H7 (cell line): ENCODE measurements around the gene FGFBP3. TPM values are rescaled to one million over a fixed set of nuclear protein-coding genes. Genes with fewer than 3 reads are reported as not detected.

Experiments used
- DNase-seq: peaks from one replicate; pipeline ENCODE4 v3.0.0; 2012
- H3K27me3 ChIP-seq: 2 replicates; pipeline ENCODE4 v1.6.0; 2011; ENCODE audit warnings: mild to moderate bottlenecking, low read length; ENCODE audit not compliant: control insufficient read depth, insufficient read depth
- H3K36me3 ChIP-seq: replicated peaks from 2 replicates; pipeline ENCODE4 v1.5.1; 2011; ENCODE audit warnings: low read length; ENCODE audit not compliant: control insufficient read depth, insufficient read depth
- H3K4me3 ChIP-seq: 2 replicates; pipeline ENCODE4 v1.5.1; 2011; ENCODE audit warnings: low read depth, mild to moderate bottlenecking, control low read depth, low read length, moderate library complexity; ENCODE audit not compliant: insufficient read depth
- total RNA-seq: library from RNA; depleted of rRNA; stranded (reverse); fragments of >200 nt; shearing (Covaris generic); gene quantifications from 2 replicates; pipeline ENCODE4 v1.2.3, GENCODE V29; 2014

The FGFBP3 gene
- total RNA-seq, 1 experiment from 2014 or later: 10.1 TPM

- Histone ChIP-seq H3K27me3 (no peaks in the 10 kb centered on the region), H3K36me3 (no peaks in the 10 kb centered on the region), H3K4me3 (peak overlapping the region; percentile 18)
- DNase-seq: peak; percentile 93
Measured at GRCh38 chr10:91887272-91888076, 21.8 kb downstream of the FGFBP3 start.

- Histone ChIP-seq H3K4me3 (no peak overlapping the region; the same call in 1 of the 2 replicates), H3K27me3 (no peaks in the 10 kb centered on the region), H3K36me3 (no peaks in the 10 kb centered on the region)
- no peak for DNase-seq
Measured at GRCh38 chr10:91886954-91887271, 22.4 kb downstream of the FGFBP3 start.

- no peak for DNase-seq
- no peaks in the 10 kb centered on the region for H3K36me3 ChIP-seq
- no peaks in the 10 kb centered on the region for H3K27me3 ChIP-seq
- H3K4me3 ChIP-seq: no peak overlapping the region
Measured at GRCh38 chr10:91885362-91886079, 23.8 kb downstream of the FGFBP3 start.

GRCh38 chr10:91884536-91884935, 24.8 kb downstream of the FGFBP3 start:
- H3K4me3 ChIP-seq: no peak overlapping the region
- DNase-seq: no peak
- no peaks in the 10 kb centered on the region for H3K36me3 ChIP-seq

GRCh38 chr10:91883549-91884444, 25.5 kb downstream of the FGFBP3 start:
- DNase-seq: peak; percentile 38
- peak overlapping the region; percentile 6; the same call in 1 of the 2 replicates for H3K4me3 ChIP-seq
- no peaks in the 10 kb centered on the region for H3K36me3 ChIP-seq
- no peaks in the 10 kb centered on the region for H3K27me3 ChIP-seq

More at GRCh38 chr10:91884536-91884935, 24.8 kb downstream of the FGFBP3 start:
- H3K27me3 ChIP-seq: no peaks in the 10 kb centered on the region

GRCh38 chr10:91880310-91880709, 29.0 kb downstream of the FGFBP3 start:
- no peak overlapping the region for H3K4me3 ChIP-seq
- DNase-seq: peak; percentile 34
- no peaks in the 10 kb centered on the region for H3K27me3 ChIP-seq
- no peaks in the 10 kb centered on the region for H3K36me3 ChIP-seq

- no peaks in the 10 kb centered on the region for H3K36me3 ChIP-seq
- no peak overlapping the region for H3K4me3 ChIP-seq
- no peaks in the 10 kb centered on the region for H3K27me3 ChIP-seq
- DNase-seq: no peak
Measured at GRCh38 chr10:91879515-91880170, 29.6 kb downstream of the FGFBP3 start.

GRCh38 chr10:91875779-91876178, 33.5 kb downstream of the FGFBP3 start:
- no peaks in the 10 kb centered on the region for H3K36me3 ChIP-seq
- no peaks in the 10 kb centered on the region for H3K27me3 ChIP-seq
- DNase-seq: no peak
- no peak overlapping the region for H3K4me3 ChIP-seq

GRCh38 chr10:91875156-91875555, 34.1 kb downstream of the FGFBP3 start:
- DNase-seq: no peak
- H3K27me3 ChIP-seq: no peaks in the 10 kb centered on the region
- H3K4me3 ChIP-seq: no peak overlapping the region
- H3K36me3 ChIP-seq: no peaks in the 10 kb centered on the region

GRCh38 chr10:91865562-91866081, 43.7 kb downstream of the FGFBP3 start:
- H3K4me3 ChIP-seq: no peak overlapping the region
- no peaks in the 10 kb centered on the region for H3K27me3 ChIP-seq
- DNase-seq: no peak
- no peaks in the 10 kb centered on the region; the same call in none of the 2 replicates for H3K36me3 ChIP-seq

GRCh38 chr10:91864744-91865143, 44.5 kb downstream of the FGFBP3 start:
- no peak for DNase-seq
- Histone ChIP-seq H3K36me3 (peaks cover 4% of the 10 kb centered on the region), H3K27me3 (no peaks in the 10 kb centered on the region), H3K4me3 (no peak overlapping the region)

- Histone ChIP-seq H3K36me3 (peaks cover 9% of the 10 kb centered on the region), H3K27me3 (no peaks in the 10 kb centered on the region), H3K4me3 (no peak overlapping the region)
- DNase-seq: no peak
Measured at GRCh38 chr10:91864099-91864498, 45.2 kb downstream of the FGFBP3 start.

GRCh38 chr10:91860885-91861284, 48.4 kb downstream of the FGFBP3 start:
- no peak for DNase-seq
- H3K27me3 ChIP-seq: no peaks in the 10 kb centered on the region
- H3K36me3 ChIP-seq: peaks cover 18% of the 10 kb centered on the region
- H3K4me3 ChIP-seq: no peak overlapping the region

- peaks cover 24% of the 10 kb centered on the region for H3K36me3 ChIP-seq
- DNase-seq: no peak
Measured at GRCh38 chr10:91856637-91857036, 52.6 kb downstream of the FGFBP3 start.

More at GRCh38 chr10:91856637-91857036, 52.6 kb downstream of the FGFBP3 start:
- Histone ChIP-seq H3K4me3 (no peak overlapping the region), H3K27me3 (no peaks in the 10 kb centered on the region)
